GM18499 (cell line): ENCODE data around the gene DIP2B.

Experiments
- ATAC-seq: cut with Tn5 transposase; IDR thresholded peaks from one replicate; pipeline ENCODE4 v1.9.1; 2021; ENCODE audit warnings: moderate number of reproducible peaks; ENCODE audit not compliant: insufficient read depth, unreplicated experiment

DIP2B gene

DNA sequence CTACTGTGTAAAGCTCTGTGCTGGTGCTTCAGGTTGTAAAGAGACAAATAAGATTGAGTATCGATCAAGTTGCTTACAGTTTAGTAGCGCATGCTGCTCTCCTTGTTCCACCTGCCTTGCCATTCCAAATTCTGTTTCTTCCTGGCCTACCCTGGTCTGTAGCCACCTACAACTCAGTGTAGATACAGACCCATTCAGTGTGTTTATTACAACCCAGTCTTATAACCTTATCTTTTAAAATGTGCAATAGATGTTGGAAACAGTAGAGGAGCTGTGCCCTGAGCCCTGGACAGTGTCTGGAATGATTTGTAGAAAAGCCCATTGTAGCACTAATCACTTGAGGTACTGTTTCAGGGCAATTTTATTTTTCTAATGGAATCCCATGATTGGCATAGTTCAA is 68.5 kb downstream of the DIP2B start:
- no peak for ATAC-seq

DNA sequence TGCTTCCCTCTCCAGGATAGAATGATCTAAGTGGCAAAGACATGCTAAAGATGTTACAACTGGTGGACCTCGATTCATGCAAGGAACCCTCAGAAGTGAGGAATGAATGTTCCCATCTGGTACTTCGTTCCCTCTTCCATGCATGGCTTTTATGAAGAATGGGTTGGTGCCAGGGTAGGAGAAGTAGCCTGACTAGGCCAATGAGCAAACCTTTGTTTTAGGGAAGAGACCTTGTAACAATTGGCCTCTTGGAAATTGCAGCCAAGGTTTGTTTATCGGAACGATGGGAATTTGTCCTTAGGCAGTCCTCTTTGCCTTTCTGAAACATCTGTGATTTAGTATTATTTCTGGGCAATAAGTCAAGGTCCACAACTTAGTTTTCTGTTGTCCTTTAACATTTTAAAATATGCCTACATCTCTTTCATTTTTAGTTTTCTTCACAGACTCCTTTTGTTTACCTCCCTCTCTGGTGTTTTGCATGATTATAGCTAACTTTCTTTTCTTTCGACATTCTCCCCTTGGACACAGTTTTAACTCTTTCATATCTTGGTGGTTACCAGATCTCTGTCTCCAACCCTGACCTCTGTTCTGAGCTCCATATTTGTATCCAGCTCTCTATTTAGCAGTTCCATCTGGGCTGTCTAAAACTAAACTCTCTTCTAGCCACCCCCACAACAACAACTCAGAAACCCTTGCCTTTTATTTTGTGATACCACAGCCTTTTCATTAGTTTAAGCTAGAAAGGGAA is 70.0 kb downstream of the DIP2B start:
- ATAC-seq = no peak

DNA sequence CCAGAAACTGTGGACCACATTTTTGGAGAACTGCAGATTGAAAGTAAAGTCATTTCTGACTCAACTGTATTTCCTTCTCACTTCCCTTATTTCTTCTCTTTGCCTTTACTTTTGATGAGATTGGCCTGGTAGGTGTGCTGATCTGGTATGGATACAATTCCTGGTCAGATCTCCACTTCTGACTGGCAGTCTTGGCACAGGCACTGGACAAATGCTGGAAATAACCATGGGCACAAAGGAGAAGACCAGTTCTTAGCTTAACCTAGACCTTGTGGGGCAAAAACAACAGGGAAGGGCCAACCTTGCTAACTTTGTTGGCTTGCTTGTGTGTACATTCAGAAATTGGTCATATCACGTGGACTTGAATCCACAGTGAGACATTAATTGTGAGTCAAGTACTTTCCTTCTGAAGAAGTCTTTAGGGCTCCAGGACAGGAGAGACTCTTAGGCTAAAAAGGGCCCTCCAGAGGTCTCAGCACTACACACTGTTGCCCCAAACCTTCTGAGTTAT is 75.0 kb downstream of the DIP2B start:
- ATAC-seq = no peak

DNA sequence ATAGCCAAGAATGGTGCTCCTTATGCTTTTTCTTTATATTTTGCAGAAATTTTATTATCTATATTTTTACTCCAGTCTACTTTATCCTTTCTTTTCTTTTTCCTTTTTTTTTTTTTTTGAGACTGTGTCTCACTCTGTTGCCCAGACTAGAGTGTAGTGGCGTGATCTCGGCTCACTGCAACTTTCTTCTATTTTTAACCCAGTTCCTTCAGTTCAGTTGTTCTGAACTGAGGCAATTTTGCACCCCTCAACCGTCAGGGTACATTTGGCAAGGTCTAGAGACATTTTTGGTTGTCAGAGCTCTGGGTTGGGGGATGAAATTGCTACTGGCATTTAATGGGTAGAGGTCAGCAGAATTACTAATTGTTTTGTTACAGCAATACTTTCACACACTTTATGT is 75.7 kb downstream of the DIP2B start:
- ATAC-seq = no peak

DNA sequence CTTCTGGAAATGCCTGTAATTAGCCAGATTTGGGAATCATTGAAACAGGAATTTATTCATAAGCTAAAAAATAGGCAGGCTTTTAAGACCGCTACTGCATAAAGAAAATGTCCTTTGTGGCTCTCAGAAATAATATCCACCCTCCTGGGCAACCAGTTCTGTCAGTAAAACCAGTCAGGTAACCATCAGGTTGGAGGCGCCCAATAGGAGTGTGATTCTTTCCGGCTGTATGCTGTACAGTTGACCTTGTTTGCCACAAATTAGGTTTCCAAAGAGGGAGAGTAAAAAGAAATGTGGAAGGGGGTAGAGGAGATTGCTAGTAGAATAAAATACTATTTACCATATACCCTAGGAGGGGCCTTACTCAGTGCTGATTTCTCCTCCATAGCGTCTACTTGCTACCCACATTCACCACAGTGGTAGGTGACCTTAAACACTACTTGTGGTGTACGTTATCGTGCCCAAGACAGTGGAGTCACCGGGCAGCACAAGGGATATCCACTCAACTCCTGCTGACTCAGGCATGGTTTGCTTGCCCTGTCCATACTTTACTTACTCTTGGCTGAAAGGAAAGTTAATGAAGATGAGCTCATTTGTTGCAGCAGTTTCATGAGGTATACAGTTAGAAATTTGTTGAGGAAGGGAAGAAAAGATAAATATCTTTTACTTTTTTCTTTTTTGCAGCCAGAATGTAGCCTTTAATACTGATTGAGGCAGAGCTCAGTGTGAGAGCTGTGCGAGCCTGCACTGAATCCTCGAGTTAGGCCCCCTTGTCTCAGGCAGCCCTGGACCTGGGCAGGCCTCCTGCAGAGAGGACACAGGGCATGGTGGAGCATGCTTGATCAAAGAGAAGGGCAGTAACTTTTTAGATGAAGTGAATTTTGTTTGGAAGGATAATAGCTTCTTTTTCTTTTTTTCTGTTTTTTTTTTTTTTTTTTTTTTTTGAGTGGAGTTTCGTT is 76.7 kb downstream of the DIP2B start:
- ATAC-seq = no peak

DNA sequence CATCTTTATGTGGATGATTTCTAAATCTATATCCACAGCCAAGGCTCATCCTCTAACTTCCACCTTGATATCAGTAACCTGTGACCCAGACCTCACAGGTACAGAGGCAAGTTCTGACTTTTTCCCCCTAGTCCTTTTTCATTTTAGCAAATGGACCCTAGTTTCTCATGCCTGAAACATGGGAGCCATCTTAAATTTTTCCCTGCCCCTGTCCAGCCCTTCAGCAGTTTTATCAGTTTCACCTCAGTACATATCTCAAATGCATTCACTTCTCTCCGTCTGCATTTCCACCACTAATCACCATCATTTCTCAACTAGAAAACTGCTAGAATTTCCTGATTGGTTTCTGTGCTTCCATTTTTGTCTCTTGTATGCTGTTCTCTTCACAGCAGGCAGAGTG is 79.3 kb downstream of the DIP2B start:
- ATAC-seq = no peak

DNA sequence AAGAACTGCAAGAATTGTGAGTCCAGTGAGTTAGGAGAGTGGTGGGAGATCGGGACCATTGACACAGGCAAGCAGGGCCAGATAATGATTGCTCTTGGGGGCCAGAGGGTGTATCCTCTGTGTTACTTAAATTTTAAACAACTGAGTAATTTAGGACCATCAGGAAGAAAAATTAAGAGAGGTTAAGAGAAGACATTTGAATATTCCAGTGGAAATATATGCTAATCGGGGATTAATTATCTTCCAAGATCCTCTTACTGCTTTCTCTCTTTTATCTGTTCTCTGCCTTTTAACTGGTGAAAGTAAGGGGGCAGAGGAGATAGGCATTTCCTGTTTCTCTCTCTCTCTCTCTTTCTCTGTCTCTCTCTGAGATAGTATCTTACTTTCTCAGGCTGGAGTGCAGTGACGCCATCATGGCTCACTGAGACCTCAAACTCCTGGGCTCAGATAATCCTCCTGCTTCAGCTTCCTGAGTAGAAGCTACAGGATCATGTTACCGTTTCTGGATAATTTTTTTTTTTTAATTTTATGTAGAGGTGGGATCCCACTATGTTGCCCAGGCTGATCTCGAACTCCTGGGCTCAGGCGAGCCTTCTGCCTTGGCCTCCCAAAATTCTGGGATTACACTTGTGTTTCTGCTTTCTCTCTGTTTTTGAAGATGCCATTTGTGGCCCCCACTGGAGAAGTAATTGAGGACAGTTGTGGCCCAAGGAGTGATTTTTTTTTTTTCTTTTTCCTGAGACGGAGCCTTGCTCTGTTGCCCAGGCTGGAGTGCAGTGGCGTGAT is 85.1 kb downstream of the DIP2B start:
- no peak for ATAC-seq

DNA sequence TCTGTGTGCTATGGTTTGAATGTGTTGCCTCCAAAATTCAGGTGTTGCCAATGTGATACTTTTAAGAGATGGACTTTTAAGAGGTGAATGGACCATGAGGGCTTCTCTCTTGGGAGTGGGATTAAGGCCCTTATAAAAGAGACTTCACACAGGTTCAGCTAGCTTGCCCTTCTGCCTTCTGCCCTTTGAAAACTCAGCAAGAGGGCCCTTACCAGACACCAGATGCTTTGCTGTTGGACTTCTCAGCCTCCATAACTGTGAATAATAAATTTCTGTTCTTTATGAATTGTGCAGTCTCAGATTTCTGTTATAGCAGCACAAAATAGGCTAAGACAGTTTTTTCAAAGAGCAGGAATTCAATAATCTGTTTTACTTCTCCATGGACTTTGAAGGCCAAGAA is 86.1 kb downstream of the DIP2B start:
- ATAC-seq = no peak

DNA sequence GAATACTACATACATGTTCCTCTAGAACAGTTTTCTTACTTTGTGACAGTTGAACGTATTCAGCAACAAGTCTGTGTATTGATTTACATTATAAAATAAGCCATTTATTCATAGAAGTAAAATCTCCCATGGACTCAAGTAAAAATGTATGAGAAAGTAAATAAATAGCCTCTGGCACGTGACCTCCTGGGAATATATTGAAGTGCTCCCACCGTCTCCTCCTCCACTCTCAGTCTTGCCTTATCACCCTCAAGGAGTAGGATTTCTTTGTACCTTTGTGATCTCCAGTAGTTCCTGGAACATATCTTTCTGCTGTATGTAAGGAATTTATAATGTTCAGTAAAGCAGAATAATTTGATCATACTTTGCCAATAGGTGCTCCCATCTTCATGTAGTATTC is 90.9 kb downstream of the DIP2B start:
- ATAC-seq = no peak

DNA sequence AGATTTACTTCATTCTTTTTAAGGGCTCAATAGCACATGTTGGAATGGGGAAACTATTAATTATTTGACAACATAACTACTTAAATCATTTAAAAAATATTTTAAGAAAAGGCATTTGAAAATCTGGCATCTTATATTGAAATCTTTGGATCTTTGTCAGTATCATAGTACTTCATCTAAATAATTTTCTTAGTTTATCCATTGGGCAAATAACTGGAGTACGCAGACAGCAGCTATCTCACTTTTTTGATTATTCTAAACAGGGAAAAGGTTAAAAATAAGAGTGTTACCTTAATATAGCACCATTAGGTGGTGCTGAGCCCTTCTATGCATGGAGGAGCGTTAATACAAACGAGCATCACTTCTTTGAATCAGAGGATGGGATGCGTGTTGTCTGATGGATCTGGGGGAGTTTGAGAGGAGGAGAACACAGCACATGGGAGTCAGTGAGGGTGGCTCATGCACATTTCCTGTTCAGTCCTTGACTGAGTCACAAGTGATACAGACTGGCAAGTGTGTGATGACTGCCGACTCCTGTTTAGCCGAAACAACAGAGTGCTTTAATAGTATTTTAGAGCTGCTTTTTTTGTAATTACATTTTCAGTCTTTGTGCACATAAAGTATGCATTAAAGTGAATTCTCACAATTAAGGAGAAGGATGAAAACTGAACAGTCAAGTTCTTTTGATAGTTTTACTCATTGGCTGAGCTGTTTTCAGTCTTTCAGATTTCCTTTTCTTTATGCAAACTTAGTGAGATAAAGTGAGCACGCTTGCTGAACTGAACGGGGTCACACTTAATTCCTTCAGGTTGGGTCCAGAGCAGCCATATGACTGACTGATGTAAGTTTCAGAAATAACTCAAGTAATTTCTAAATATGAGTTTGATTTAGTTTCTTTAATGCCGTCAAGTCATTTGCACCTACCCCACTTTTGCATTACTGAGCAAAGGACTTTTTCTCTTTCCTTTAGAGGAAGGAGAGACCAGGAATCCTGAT is 92.7 kb downstream of the DIP2B start:
- ATAC-seq = peak; percentile 66

DNA sequence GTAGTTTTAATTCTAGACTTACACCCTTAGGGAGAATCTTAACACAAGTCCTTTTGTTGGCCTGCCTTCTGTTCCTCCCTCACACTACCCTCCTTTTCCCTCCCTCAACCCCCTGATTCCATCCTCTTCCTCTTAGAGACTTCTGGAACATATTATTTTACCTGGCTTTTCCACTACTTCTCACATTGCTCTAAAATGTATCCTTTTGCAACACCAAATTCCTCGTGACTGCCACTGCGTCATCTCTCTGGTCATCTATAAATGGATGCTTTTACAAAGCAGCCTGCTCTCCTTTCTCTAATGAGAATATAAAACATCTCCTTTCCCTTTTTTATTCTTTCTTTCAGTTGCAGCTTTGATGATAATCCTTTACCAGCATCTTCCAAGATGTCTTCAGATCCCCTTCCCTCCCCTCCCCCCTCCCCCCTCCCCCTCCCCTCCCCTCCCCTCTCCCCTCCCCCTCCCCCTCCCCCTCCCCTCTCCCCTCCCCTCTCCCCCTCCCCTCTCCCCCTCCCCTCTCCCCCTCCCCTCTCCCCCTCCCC is 93.6 kb downstream of the DIP2B start:
- ATAC-seq = no peak

DNA sequence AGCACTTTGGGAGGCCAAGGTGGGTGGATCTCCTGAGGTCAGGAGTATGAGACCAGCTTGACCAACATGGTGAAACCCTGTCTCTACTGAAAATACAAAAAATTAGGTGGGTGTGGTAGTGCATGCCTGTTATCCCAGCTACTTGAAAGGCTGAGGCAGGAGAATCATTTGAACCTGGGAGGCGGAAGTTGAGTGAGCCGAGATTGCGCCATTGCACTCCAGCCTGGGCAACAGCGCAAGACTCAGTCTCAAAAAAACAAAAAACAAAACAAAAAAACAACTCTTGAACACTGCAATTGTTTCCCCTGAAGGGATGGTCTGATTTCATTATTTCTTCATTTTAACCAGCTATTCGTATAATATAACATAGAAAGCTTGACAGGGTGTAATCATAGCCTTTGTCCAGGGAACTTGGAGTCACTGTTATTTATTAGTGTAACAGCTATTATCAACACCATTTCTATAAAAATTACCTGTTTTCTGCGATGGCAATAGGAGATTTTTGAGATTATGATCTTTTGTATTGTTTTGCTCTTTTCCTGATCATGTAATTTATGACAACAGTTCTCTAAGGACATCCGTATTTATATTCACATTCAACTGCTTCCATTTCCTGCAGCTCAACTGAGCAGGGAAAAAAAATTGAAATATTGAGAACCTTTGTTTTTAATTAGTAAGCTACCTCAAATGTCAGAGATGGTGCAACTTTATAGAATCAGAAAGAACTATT is 94.7 kb downstream of the DIP2B start:
- ATAC-seq = no peak

DNA sequence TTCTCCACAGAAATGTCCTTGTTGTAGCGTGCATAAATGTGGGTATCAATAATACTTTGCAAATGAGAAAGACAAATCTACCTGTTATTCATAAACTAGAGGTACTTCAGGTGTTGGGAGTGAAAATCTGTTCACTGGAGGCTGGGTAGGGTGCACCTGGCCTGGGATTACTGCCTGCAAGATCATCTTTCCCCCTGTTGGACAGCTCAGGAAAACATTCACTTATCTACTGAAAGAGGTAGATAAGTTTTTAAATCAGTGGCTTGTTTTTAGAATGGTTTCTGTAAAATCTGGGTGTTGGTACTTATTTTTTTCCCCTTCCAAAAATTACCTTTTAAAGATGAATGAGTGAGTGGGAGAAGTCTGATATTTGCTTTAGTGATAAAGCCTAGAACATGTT is 95.6 kb downstream of the DIP2B start:
- ATAC-seq = no peak

DNA sequence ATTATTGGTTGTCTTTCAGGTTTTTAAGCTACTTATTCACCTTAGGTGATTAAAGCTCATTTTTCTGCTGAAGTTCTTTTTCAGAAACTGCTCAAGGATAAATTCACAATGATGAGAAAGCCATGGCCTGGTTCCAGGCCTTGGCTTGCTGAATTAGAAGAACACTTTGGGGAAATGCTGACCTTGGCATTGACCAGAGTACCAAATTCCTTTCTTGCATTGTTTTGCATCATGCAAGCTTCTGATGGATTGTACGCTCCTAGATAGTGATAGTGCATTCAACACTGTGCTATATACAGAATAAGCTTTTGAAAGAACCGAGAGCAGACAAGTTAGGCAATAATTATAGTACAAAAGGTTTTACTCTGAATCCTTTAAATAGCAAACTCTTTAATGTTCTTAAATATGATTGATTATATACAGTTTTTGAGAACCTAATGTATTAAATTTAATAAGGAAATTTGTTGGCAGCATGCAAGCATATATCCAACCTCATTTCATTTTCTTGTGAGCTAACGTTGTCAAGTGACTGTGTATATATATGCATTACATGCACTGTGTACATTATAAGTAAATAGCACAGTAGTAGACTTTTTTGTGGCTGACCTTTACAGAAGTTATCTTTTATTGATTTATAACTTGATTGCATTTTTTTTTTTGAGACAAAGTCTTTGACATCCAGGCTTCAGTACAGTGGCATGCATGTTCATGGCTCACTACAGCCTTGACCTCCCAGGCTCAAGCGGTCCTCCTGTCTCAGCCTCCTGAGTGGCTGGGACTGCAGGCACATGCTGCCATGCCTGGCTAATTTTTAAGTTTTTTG is 99.2 kb downstream of the DIP2B start:
- ATAC-seq = no peak

DNA sequence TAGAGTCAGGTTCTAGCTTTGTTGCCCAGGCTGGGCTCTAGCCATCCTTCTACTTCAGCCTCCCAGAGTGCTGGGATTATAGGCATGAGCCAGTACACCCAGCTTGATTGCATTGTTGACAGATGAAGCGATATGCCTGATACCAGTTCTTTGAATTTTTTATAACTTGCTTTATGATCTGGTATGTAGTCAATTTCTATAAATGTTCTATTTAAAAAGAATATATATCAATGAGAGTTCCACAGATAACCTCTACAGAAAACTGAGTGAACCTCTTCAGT is 99.8 kb downstream of the DIP2B start:
- ATAC-seq = no peak

DNA sequence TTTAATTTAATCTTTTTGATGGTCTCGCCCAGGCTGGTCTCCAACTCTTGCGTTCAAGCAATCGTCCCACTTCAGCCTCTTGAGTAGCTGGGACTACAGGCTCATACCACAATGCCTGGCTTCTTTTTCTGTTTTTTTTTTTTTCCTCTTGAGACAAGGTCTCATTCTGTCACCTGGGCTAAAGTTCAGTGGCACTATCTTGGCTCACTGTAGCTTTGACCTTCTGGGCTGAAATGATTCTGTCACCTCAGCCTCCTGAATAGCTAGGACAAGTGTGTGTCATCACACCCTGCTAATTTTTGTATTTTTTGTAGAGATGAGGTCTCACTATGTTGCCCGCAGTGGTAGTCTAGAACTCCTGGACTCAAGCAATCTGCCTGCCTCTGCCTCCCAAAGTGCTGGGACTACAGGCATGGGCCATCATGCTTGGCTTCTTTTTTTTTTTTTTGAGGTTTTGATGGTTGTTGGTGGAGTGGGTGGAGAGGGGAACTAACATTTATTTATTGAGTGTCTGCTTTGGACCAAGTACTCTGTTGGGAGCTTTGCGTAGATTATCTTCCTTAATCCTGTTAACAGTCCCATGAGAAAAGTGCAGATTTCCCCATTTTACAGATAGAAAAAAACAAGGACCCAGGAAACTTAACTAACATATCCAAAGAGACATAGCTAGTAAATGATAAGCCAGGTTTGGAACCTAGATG is 102.0 kb downstream of the DIP2B start:
- ATAC-seq = no peak

DNA sequence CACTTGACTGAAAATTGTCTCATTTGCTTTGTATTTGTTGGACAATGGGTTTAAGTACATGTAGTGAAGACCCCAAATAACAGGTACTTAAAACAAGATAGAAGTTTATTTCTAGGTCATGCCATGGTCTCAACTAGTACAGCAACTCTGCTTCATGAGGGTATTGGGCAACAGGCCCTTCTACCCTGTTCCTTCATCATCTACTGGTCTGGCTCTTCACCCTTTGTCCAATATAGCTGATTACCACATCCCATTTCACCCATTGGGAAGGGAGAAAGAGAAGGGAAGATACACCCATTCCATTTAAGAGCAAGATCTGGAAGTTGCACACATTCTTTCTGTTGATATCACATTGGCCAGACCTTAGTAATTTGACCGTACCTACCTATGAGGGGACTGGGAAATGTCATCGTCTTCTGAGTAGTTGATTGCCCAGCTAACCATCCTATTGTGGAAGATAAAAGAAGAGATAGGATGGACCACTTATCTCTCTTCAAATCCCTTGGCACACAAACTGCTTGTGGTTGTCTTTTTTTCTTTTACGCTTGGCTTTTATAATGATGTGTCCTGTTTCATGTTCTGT is 104.6 kb downstream of the DIP2B start:
- ATAC-seq = no peak
